ENCODE results near the gene C1orf116.

GRCh38 chr1:207071426-207071825 lies 38.9 kb upstream of the C1orf116 start:
- no peak for TF ChIP-seq POLR2A (IDR thresholded peaks at IDR 0.05)
- TF ChIP-seq CTCF (IDR thresholded peaks at IDR 0.05) = no peak

Measured in prostate gland (tissue), 2 donors.